ENCODE measurements around the gene PLD1.

The PLD1 gene

DNA sequence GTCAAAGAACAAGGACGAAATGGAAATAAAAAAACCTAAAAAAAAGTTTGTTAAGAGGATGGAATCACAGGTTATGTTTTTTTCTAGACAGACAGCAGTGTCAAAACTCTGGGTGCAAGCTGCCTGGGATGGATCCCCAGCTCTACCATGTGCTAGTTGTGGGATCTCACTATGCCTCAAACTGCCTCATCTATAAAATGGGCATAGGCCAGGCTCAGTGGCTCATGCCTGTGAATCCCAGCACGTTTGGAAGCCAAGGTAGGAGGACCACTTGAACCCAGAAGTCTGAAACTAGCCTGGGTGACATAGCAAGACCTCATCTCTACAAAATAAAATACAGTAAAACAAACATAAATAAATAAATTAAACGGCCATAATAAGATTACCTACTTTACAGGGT lies 4.6 kb downstream of the PLD1 start:
- TF ChIP-seq, protein P1, sequence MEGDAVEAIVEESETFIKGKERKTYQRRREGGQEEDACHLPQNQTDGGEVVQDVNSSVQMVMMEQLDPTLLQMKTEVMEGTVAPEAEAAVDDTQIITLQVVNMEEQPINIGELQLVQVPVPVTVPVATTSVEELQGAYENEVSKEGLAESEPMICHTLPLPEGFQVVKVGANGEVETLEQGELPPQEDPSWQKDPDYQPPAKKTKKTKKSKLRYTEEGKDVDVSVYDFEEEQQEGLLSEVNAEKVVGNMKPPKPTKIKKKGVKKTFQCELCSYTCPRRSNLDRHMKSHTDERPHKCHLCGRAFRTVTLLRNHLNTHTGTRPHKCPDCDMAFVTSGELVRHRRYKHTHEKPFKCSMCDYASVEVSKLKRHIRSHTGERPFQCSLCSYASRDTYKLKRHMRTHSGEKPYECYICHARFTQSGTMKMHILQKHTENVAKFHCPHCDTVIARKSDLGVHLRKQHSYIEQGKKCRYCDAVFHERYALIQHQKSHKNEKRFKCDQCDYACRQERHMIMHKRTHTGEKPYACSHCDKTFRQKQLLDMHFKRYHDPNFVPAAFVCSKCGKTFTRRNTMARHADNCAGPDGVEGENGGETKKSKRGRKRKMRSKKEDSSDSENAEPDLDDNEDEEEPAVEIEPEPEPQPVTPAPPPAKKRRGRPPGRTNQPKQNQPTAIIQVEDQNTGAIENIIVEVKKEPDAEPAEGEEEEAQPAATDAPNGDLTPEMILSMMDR (conservative IDR thresholded peaks at IDR 0.05; ENCODE audit: low read length), result no peak
- DNase-seq (ENCODE audit: low read depth), result no peak
- no peak overlapping the region for H3K4me3 ChIP-seq (ENCODE audit: low read length)

DNA sequence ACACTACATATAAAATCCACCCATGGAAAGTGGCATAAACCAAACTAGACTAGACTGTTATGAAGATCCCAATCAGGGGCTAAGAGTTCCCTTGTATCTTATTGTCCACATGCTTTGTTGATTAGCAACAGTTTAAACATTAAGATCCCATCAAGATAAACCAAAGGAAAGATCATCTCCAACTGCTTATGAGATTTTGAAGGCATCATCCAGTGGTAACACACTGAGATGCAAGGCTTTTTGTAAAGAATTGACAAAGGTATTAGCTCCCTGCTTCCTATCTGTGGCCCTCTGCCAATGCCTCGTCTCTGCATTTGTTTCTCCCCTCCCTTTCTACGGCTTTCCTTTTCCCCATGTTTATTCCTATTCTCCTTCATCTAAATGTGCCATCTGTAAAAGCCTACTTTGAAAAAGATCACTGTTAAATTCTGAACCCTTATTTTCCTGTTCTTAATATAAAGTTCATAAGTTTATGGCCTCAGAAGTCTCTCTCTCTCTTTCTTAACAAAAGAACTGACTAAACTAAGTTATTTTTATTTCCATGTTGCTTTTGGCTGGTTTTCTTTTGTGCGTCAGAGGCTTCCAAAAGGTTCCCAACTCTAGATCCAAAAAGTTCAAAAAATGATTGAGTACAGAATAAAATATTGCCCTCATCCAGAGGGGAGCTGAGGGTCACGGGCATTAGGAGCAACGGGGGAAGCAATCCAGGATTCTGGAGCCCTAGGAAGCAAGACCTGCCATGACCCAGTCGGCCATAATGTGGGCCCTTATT lies 5.5 kb downstream of the PLD1 start:
- H3K4me3 ChIP-seq (ENCODE audit: low read length), result no peak overlapping the region
- TF ChIP-seq, protein P1 (conservative IDR thresholded peaks at IDR 0.05; ENCODE audit: low read length), result no peak
- DNase-seq (ENCODE audit: low read depth), result peak; percentile 61

DNA sequence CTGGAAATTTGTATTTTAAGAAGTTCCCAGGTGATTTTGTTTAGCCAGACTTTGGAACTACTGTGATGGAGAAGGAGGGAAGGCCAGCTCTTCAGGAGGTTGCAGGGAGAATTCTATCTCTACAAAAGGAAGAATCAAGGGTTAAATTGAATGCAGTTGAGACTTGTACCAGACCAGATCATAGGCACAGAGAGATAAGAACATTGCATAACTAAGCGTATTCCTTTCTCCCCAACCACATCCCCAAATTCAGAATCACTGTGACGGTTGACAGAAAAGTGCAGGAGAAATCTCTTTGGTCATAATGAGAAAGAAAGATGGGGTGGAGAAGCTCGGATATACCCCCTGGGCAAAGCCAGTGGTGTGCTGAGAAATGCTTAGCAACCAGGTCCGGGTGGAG lies 7.2 kb downstream of the PLD1 start:
- TF ChIP-seq, protein P1 (conservative IDR thresholded peaks at IDR 0.05; ENCODE audit: low read length), result no peak
- H3K4me3 ChIP-seq (ENCODE audit: low read length), result no peak overlapping the region
- DNase-seq (ENCODE audit: low read depth), result no peak

DNA sequence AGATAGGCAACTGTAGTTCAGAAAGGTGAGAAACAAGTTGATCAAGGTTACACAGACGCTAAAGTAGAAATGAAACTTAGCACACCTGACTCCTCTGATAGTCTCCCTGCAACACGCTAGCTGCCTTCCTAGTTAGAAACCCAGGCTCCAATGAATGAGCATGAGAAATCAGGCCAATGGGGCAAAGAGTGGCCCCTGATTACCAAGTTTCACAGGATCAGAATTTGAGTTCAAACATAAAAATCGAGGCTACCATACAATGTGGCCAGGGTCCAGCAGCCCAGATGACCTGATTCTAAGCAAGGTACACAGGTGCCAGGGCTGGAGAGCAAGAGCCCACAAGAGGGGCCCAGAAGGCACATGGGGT lies 7.7 kb downstream of the PLD1 start:
- no peak overlapping the region for H3K4me3 ChIP-seq (ENCODE audit: low read length)
- no peak for DNase-seq (ENCODE audit: low read depth)
- TF ChIP-seq, protein P1 (conservative IDR thresholded peaks at IDR 0.05; ENCODE audit: low read length), result no peak

DNA sequence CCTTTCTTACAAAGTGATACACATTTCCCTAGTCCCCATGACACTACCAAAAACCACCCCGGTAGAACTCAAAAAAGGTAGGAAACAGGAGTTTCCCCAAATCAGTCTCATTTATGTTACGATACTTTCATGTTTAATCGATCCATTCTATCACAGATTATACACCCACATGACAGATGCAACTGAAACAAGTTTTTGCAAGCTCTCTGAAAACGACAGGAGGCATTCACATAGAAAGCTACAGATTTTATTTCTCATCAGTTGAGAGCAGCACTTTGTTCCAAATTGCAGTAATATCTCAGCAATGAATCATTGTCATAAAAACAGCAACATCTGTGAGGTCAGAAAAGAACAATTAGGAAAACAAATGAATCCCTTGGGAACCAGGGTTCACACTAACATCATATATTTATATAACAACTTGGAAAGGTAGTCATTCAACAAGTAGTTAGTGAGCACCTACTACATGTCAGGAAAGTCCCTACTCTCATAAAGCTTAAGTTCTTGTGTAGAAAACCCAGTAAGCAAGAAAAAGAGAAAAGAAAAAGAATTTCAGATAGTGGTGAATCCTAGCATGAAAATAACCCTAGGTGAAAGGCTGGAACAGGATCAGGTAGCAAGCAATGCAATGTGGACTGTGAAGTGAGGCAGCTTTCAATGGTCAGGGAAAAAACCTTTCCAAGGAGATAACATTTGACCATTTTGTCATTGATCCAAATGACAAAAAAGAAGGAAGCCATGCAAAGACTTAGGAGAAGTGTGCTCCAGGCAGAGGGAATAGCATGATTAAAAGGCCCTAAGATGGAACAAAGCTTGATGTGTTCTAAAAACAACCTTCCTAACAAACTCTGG lies 8.3 kb downstream of the PLD1 start:
- H3K4me3 ChIP-seq (ENCODE audit: low read length), result no peak overlapping the region
- TF ChIP-seq, protein P1 (conservative IDR thresholded peaks at IDR 0.05; ENCODE audit: low read length), result no peak; the same call in 1 of the 2 replicates
- DNase-seq (ENCODE audit: low read depth), result peak; percentile 93

DNA sequence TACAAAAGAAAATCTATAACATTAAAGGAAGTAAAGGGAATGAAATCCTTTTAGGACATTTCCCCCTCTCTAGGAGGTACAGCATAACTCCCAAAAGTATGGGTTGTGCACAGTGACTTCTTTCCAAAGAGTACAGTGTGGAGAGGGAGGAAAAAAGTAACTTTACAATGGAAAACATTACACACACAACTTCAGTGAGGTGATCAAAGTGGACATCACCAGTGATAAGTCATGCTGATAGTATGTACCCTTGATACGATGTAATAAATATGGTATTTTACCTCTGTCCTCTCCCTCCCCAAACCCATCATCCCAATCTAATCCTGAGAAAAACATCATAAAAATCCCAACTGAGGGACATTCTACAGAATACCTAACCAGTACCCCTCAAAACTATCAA lies 10.8 kb downstream of the PLD1 start:
- no peak overlapping the region for H3K4me3 ChIP-seq (ENCODE audit: low read length)
- DNase-seq (ENCODE audit: low read depth), result no peak
- TF ChIP-seq, protein P1 (conservative IDR thresholded peaks at IDR 0.05; ENCODE audit: low read length), result no peak
